SK-N-SH (cell line): ENCODE measurements around the gene SPATC1L.

Experiments used
- MEF2A ChIP-seq: IDR thresholded peaks from 2 replicates; pipeline ENCODE4 v1.4.0; 2012; ENCODE audit warnings: low read depth, borderline replicate concordance
- MXI1 ChIP-seq: IDR thresholded peaks from 2 replicates; pipeline ENCODE4 v1.6.1; 2012; ENCODE audit warnings: mild to moderate bottlenecking, low read depth, low read length, improper control_type of control experiment
- POLR2AphosphoS5 ChIP-seq: IDR thresholded peaks from 2 replicates; pipeline ENCODE4 v1.6.1; 2012; ENCODE audit warnings: low read depth, low read length
- RAD21 ChIP-seq: IDR thresholded peaks from 2 replicates; pipeline ENCODE4 v1.6.1; 2012; ENCODE audit warnings: mild to moderate bottlenecking, low read length
- SMC3 ChIP-seq: IDR thresholded peaks from 2 replicates; pipeline ENCODE4 v1.6.1; 2012; ENCODE audit warnings: low read depth, low read length, improper control_type of control experiment
- TF ChIP-seq, protein P1 (sequence below): fragments of 200-600 bp; sonication (generic); IDR thresholded peaks from 2 replicates; pipeline ENCODE4 v1.6.1; 2017; ENCODE audit warnings: antibody characterized with exemption, mild to moderate bottlenecking, moderate library complexity
- TF ChIP-seq, protein P2 (sequence below): IDR thresholded peaks from 2 replicates; pipeline ENCODE4 v1.6.1; 2012; ENCODE audit warnings: mild to moderate bottlenecking, low read depth, low read length, moderate library complexity

DNA sequence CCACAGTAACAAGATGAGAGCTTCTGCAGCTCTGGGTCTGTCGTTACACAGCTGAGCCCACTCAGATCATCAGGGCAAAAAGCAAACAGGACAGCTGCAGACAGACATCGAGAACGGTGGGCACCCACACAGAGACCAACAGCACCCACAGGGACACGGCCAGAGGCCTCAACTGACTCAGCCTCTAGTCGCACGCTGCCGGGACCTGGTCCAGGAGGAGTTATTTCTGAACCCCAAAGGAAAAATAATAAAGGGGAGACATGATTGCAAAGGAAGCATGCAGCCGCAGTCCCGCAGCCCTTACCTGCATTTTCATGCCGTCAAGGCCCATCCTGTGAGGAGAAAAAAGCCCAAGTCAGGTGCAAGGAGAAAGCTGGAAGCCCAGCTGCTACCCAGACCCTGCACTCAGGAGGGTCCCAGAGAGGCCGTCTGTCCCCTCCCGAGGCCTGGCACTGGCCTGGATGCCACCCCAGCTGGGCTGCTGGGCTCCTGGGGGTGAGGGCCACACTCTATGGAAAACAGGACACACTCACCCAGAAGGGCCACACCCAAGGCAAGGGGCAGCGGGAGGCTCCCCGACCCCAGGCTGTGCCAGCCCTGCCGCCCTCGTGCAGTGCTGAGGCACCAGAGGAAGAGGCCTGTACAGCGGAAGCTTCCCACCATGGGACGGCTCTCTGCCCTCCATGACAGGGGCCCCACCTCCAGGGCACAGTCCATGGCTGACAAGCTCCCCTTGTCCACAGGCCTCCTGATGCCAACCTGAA, 28.6 kb upstream of the SPATC1L start:
- TF ChIP-seq MEF2A (no peak), POLR2AphosphoS5 (no peak), MXI1 (no peak), RAD21 (no peak), SMC3 (no peak)
- TF ChIP-seq, protein P1, sequence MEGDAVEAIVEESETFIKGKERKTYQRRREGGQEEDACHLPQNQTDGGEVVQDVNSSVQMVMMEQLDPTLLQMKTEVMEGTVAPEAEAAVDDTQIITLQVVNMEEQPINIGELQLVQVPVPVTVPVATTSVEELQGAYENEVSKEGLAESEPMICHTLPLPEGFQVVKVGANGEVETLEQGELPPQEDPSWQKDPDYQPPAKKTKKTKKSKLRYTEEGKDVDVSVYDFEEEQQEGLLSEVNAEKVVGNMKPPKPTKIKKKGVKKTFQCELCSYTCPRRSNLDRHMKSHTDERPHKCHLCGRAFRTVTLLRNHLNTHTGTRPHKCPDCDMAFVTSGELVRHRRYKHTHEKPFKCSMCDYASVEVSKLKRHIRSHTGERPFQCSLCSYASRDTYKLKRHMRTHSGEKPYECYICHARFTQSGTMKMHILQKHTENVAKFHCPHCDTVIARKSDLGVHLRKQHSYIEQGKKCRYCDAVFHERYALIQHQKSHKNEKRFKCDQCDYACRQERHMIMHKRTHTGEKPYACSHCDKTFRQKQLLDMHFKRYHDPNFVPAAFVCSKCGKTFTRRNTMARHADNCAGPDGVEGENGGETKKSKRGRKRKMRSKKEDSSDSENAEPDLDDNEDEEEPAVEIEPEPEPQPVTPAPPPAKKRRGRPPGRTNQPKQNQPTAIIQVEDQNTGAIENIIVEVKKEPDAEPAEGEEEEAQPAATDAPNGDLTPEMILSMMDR, result no peak
- TF ChIP-seq, protein P2, sequence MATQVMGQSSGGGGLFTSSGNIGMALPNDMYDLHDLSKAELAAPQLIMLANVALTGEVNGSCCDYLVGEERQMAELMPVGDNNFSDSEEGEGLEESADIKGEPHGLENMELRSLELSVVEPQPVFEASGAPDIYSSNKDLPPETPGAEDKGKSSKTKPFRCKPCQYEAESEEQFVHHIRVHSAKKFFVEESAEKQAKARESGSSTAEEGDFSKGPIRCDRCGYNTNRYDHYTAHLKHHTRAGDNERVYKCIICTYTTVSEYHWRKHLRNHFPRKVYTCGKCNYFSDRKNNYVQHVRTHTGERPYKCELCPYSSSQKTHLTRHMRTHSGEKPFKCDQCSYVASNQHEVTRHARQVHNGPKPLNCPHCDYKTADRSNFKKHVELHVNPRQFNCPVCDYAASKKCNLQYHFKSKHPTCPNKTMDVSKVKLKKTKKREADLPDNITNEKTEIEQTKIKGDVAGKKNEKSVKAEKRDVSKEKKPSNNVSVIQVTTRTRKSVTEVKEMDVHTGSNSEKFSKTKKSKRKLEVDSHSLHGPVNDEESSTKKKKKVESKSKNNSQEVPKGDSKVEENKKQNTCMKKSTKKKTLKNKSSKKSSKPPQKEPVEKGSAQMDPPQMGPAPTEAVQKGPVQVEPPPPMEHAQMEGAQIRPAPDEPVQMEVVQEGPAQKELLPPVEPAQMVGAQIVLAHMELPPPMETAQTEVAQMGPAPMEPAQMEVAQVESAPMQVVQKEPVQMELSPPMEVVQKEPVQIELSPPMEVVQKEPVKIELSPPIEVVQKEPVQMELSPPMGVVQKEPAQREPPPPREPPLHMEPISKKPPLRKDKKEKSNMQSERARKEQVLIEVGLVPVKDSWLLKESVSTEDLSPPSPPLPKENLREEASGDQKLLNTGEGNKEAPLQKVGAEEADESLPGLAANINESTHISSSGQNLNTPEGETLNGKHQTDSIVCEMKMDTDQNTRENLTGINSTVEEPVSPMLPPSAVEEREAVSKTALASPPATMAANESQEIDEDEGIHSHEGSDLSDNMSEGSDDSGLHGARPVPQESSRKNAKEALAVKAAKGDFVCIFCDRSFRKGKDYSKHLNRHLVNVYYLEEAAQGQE, result no peak
